ENCODE measurements around the gene PDE1C.
A peak's percentile ranks its signal among the peaks of the same experiment; 100 is the strongest.

PDE1C gene

DNA sequence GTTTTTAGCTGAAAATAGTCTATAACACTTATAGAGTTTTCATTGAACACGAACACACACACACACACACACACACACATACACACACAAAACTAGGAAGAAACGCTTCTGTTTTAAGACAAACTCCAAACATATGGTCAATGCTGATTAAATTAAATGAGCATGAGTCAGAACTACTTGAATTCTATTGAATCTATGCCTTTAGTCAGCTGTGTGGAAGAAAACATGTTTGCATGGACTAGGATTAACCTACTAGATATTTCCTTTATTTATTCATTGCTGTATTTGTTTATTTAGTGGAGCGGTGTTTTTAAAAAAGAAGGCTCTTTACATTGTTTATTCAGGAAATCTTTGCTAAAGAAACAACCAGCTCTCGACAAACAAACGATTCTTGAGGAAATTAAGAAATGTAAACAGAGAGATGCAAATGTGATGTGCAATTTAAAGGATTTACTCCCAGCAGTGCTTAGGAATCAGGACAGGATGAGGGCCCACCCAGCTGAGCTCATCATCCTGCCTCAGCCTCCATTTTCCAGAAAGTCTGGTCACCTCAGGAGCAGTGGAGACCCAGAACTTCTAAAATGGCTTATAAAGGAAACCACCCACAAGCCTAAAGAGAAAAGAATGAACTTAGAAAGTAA, 83.2 kb downstream of the PDE1C start:
- DNase-seq = peak; percentile 69

DNA sequence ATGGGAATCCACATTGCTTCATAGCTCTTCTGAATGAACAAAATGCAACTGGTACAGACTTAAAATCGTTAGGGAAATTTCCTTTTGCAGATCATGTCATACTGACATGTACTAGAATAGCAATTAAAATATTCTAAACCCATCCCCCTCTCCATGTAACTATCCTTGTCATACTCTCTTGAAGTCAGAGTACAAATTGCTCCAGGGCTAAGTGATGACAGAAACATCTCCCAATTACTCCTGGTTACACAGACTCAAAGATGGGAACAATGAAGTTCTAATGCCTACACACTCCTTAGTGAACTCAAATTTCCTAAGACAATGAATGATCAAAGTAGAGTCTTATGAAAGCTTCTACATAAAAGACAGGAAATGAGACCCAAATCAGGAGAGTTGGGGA, 87.2 kb downstream of the PDE1C start:
- no peak for DNase-seq

DNA sequence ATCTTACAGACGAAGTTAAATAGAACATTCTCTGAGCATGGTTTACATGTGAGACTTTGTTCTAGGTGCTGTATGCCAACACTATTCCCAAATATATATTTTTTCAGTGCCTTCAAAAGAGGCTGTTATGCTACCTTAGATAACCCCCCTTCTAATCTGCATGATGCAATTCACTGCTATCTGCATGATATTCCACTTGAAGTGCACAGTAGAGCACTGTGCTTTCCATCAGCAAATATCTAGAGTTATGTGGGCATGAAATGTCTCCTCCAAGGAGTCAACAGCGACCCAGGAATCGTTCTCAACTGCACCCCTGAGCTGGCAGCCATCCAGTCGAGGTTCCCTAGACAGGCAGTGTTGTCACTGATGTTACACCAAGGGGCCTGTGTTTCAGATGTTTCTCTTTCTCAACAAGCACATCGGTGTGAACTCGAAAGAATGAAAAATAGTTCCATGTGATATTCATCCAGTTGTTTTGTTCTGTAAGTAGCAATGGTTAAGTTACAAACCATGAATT, 88.3 kb downstream of the PDE1C start:
- DNase-seq = no peak

DNA sequence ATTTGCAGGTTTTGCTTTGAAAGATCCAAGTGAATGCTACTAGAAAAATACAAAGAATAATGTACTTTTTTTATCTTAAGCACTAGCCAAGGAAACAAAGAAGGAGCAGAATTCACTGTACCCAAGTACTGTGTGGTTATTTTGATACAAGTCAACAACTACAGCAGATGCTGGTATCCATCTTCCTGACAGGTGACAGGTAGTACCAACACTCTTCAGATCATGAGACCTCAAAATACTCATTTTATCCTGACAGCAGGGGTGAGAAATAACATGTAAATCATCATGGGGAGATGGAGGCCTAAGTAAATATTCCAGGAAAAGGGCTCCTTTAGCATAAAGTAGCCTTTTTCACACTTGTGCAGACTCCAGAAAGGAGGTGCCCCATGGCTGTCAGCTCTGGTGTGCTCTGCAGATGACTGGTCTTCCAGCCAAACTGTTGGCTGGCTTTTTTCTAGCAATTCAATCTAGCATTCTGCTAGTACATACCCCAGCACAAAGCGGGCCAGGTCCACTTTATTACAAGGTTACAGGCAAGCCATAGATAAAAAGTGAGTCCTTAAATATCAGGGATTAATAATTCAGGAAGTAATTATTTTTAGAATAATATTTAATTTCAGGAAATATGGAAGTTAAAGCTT, 90.4 kb downstream of the PDE1C start:
- no peak for DNase-seq

DNA sequence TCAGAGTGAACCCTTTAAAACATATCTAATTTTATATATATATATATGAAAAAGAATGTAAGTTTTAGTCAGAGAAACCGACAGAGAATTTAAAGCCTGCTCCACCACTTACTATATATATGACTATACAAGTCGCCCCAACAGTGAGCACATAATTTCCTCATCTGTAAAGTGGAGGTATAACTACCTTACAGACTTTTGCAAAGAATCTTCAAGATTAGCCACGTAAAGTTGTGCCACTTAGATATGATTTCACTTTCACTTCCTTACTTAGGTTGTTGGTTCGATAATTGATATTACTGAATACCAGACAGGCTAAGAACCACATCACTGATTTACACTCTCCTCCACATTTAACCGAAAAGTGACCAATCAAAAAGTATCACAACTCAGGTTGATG, 94.7 kb downstream of the PDE1C start:
- DNase-seq = no peak

DNA sequence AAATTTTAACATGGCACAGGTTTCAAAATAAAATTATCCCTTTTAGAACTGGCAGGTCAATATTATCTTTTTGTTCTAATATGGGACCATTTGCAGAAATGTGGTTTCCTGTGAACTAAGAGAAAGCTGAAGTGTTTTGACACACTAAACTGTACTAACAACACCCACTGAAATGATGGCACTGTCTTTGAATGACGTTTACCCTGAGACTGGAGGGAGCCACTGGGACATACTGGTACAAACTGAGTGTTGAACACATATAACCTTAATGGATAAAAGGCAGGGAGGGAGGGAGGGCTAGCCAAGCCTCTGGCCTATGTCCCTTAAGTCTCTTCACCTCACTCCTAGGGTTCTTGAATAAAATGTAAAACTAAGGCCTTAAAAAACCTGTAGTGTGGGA, 95.9 kb downstream of the PDE1C start:
- DNase-seq = no peak

DNA sequence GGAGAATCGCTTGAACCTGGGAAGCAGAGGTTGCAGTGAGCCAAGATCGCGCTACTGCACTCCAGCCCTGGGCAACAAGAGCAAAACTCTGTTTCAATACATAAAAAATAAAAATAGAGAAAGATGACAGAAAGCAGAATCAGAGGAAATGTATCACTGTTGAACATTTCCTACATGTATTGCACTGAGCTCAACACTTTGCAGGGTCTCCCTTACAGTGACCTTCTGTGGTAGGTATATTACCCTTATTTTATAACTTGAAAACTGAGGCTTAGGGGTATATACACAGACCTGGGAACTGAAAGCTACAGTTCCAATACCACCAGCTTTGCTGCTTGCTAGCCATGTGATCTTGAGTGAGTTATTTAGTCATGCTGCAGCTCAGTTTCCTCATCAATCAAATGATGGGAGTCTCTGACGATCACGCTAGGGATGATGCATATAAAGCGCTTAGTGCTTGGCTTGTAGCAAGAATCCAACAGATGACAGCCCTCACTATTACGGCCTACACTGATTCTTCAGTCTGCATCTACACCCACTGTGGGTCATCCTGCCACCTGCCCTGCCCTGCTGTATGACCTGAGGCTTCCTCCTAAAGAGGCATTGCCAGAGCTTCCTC, 99.0 kb downstream of the PDE1C start:
- DNase-seq = no peak

DNA sequence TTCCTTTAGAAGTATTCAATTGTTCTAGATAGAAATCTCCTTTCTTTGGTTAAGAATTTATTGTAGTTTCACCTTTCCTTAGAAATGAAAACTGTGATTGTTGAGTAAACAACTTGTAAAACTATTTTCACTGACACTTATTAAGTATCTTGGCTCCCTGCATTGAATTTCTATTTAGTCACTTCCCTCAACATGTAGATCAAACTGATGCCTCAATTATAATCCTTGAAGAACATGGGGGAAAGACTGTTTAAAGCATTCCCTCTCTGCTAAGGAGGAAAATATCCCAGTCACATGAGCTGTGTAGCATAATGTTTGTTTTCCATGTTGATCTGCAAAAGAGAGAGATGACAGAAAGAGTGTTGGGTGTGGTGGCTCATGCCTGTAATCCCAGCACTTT, 99.7 kb downstream of the PDE1C start:
- no peak for DNase-seq

DNA sequence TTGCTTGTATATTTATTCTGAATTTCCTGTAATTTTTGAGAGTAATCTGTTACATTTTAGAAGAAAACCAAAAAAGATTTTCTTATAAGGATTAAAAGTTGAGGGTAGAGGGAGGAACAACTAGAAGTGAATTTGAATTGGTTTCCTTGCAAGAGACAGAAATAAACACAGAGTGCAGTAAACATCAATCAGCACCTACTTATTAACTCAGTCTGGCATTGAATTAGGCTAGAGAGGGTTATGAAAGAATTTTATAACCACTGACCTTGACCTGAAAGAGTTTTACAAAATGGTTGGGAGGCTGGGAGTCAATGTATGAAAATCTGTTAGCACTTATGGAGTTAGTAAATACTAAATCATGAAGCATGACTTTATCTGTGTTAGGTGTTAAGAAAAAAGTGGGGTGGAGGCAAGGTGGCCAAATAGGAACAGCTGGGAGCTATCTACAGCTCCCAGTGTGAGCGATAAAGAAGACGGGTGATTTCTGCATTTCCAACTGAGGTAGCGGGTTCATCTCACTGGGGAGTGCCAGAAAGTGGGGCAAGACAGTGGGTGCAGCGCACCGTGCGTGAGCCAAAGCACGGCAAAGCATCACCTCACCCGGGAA, 106.5 kb downstream of the PDE1C start:
- DNase-seq = no peak

DNA sequence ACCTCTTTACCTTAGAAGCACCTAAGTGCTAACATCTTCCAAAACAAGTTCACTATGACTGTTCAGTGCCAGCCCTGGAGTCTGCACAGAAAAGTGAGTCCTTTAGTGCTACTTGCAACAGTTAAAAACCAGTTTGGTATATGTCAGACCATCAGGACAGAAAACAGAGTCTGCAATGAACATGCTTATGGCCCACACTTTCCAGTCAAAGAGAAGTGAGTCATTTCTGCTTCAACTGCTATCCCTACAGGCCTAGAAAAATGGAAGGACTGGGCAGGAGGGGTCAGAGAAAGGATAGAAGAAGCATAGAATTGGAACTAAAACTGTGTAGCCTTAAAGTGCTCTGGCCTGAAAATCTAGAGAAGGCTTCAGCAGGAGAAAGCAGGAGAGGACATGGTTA, 108.0 kb downstream of the PDE1C start:
- DNase-seq = no peak

DNA sequence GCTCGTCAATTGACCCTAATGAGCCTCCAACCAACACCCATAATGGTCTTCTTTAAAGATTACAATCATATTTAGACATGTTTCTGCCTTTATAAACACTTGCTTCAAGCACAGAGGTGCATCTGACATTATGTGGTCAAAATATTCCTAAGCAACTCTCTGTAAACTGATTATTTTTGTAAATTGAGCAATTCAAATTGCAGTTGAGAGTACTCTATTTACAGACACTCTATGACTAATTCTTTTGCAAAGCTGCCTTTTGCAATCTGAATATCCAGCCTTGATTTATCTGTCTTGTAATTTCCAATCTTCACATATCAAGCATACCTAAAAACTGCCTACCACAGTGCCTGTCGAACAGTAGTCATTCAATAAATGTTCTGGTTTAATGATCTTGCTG, 112.0 kb downstream of the PDE1C start:
- DNase-seq = peak; percentile 54

DNA sequence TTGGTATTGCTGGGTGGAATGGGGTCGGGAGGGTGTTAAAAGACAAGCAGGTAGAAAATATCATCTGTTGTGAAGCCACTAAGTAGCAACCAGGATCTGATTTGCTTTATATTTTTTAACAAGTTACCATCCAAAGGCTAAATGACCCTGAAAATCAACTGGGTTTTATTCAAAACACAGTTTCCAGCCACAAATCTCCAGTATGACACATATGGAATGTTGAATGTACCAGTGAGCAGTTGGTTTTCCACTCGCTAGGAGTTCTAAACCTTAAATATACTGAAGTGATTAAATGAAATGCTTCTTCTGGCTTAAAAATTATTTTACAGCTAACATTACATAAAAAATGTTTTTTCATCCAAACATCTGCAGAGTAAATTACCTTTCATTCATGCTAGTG, 112.5 kb downstream of the PDE1C start:
- DNase-seq = no peak

DNA sequence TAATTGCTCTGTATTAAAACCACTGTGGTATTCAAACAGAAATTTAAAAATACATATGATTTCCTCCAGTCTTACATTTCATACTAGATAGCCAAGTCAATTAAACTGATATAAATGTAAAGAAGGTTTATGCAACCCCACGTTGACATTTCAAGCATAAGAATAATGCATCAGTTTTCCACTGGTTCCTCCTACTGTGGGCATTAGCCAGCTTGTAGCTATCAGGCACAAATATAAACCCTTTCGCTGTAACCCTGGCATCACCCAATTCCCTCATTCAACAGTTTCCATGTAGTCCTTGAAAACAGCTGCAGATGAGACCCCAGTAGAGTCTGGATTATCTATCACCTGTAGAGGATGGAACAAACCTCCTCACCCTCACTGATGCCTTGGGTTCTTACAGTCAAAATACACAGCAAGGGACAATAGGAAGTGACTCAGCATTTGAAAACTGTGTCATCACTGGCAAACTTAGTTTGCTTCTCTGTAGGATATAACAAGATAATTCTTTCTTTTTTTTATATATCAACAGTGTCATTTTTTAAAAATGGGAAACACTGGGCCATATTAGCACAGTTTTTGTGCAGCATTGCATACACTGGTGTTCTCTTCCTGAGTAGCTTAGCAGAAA, 113.0 kb downstream of the PDE1C start:
- no peak for DNase-seq

DNA sequence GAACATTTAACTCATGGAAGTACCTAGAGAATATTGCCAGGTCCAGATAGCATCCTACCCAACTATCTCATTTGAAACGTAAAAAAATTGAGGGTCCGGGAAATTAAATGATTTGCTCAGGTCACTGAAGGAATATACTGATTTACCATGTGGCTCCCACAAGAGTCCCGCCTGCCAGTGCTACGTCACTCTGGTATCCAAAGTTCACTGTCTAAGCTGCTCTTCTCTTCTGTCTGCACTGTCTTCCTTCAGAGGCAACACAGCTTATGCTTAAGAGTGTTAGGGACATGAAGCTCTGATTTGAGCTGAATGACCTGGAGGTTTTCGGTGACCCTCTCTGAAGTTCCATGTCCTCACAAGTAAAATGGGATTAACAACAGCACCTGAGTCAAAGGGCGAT, 114.6 kb downstream of the PDE1C start:
- no peak for DNase-seq

DNA sequence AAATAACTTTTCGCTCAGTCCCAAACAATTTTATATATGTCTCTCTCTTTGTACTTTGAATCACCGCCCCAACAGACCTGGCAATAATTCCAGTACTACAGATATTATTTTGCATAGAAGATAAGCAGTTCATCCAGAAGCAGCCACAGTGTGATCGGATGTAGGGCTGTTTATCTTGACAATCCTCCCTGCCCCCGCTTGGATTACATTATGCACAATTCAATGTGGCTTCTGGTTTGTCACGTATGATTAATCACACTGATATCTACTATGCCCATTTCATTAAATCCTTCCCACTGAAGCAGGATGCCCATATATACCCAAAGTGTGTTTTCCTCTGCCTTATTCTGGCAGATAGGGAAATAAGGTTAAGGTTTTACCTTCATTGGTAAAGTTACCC, 115.2 kb downstream of the PDE1C start:
- DNase-seq = no peak

DNA sequence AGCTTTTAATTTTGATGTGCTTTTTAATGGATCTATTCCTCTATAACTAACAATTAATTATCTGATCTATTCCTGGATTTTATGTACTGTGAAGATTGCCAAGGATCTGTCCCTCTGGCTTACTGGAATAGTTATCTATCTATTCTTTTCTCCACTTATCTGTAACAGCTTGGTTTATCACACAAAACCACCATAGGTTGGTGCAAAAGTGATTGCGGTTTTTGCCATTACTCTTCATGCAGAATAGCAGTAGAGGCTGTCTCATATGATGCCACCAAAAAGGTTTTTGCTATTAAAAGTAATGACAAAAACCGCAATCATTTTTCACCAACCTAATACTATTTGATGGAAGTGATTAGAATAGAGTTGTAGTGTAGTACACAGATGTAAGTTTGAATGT, 115.7 kb downstream of the PDE1C start:
- no peak for DNase-seq

DNA sequence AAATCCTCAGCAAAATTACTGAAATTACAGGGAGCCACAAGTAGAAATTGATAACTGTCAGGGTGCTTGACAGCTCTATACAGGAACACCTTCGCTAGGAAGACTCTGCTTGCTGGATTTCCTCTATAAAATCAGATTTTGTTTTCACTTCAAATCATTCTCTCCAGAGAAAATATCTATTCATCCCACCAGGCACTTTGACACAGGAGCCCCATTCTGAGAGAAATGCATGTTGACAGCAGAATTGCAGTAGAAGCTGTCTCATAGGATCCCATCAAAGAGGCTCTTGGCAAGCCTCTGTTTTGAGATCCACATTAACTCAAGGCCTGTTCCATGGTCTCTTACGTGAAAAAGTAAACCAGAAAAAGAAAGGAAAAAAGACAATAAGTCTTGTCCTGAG, 116.8 kb downstream of the PDE1C start:
- no peak for DNase-seq

DNA sequence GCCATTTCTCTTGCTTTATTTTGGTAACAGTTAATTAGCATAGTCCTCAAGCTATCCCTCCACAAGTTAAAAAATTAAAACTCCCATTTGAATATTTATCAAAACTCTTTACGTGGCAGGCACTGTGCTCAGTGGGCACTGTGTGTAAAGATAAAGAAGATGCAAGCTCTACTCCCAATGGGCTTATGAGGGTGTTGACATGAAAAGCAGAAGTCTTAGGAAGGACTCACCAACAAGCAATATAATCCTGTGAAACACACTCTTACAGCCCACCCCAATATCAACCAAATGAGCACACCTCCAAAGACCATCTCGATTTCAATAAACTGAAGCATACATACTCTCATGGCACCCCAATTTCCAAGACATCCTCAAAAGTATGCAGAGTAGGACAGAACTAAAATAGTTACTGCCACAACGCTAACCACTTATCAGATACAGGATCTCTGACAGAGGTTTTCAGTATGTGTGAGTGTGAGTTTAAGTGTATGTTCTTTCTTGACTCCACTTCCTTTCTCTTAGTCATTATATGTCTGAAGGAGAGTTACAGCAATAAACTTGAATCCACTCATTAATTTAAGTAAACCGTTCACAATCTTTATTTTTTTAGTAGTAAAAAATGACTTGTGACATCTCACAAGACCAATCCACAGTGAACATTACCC, 120.0 kb downstream of the PDE1C start:
- peak; percentile 58 for DNase-seq

DNA sequence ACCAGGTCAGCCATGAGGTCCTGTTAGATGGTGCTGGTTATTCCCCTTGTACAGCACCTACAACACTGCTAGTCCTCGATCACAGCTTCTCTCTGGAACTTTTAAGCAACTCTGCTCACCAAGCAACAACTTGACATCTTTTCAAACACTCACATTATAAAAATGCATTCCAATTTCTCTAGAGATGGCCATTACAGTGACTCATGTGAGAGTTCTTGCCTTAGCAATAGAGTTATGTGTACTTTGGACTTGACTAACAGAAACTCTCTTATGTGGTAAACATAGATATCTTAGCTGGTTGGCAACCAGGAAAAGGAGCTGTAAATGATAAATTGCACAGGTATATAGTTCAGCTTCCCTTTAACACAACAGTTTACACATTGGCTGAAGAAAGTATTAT, 122.2 kb downstream of the PDE1C start:
- peak; percentile 91 for DNase-seq

DNA sequence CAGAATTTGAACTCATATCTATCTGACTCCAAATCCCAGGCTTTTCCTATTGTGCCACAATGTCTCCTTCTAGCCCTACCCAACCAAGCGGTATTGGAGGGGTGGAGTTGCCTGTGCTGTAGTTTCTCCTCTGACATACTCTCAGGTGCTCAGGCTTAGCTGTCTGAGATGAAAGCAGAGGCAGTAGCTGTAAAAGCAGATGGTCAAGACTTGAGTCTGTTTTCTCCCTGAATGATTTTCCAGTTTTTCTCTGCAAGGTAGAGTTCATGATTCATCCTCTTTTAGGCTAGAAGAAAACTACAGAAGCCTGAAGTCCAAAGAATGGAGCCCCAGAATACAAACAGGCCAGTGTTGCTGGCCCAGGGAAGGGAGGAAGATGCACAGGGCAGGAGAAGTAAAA, 130.0 kb downstream of the PDE1C start:
- no peak for DNase-seq

DNA sequence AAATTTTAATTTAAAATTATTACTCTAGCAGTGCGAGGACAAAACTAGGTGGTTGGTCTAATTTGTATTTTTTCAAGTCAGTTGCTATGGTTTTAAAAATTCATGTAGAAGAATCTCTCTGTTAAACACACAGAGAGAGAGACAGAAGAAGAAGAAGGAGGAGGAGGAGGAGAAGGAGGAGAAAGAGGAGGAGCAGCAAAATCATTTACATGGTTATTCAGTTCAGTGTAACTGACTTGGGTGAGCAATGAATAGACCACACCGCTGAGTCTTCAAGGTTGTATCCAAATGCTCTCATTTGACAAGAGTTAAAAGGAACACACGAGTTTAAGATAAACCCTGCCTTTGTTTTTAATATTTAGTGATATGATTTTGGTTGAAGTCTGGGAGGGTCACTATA, 131.1 kb downstream of the PDE1C start:
- DNase-seq = no peak

DNA sequence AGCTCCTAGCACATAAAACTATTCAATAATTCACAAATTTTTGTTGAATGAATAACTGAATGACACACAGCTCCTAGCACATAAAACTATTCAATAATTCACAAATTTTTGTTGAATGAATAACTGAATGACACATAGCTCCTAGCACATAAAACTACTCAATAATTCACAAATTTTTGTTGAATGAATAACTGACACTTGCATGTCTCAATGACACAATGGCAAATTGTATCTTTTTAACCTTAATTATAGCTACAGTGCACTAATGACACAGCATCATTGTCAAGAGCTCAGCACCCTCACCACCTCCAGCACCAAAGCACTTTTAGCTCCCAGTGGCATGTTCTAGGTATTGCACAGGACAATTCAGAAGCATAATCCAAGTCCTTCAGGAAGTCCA, 131.6 kb downstream of the PDE1C start:
- DNase-seq = peak; percentile 66

DNA sequence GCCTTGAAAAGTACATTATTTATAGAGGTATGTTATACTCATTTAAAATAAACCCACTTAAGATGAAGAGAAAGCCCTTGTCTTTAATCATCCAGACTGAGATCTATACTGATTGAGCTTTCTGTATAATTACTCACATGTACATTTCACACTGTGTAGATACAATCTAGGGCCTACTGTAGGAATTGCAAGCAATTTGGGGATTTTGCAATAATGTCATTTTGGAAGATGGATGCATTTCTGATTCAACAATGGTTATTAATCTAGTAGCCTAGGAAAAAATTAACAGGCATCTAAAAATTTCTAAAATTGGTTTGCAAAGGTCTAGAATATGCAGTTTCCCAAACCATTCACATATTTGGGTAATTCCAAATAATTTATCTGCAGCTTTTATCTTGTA, 132.2 kb downstream of the PDE1C start:
- DNase-seq = no peak
